GM12864 (cell line): Measurements from ENCODE around the gene TMPO.
A peak's percentile ranks its signal among the peaks of the same experiment; 100 is the strongest.
"Not testable (repeated sequence)": the region's sequence is repeated elsewhere in the genome, so short reads cannot be mapped to it uniquely, and the experiment has no call there.

Experiments used
- DNase-seq: peaks from one replicate; pipeline ENCODE4 v3.0.0-alpha.2; 2011; ENCODE audit warnings: low read depth
- H3K4me3 ChIP-seq: 2 replicates; pipeline ENCODE4 v1.5.1; 2011; ENCODE audit warnings: mild to moderate bottlenecking, low read depth, low read length, control low read depth
- TF ChIP-seq, protein P1 (sequence below): IDR thresholded peaks from 2 replicates; pipeline ENCODE4 v1.5.1; 2011; ENCODE audit warnings: low read depth, mild to moderate bottlenecking, moderate library complexity, low read length, control low read depth, inconsistent platforms; ENCODE audit errors: missing control alignments

The TMPO gene

DNA sequence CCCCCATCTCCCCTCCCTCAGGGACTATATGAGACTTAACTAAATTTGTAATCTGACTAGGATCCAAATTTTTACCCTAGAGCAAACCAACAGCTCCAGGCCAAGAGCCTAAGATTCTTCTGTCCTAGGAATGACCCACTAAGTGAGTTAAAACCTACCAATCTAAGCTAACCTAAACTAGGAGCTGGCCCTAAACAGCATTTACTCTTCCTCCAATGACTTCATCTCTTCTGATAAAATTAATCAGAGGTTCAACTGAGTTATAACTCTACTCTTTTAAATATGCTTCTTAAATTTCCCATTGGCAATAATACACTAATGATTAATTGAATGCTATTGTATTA is 39.9 kb upstream of the TMPO start:
- no peak for DNase-seq
- no peak overlapping the region for H3K4me3 ChIP-seq
- TF ChIP-seq, protein P1, sequence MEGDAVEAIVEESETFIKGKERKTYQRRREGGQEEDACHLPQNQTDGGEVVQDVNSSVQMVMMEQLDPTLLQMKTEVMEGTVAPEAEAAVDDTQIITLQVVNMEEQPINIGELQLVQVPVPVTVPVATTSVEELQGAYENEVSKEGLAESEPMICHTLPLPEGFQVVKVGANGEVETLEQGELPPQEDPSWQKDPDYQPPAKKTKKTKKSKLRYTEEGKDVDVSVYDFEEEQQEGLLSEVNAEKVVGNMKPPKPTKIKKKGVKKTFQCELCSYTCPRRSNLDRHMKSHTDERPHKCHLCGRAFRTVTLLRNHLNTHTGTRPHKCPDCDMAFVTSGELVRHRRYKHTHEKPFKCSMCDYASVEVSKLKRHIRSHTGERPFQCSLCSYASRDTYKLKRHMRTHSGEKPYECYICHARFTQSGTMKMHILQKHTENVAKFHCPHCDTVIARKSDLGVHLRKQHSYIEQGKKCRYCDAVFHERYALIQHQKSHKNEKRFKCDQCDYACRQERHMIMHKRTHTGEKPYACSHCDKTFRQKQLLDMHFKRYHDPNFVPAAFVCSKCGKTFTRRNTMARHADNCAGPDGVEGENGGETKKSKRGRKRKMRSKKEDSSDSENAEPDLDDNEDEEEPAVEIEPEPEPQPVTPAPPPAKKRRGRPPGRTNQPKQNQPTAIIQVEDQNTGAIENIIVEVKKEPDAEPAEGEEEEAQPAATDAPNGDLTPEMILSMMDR = no peak

DNA sequence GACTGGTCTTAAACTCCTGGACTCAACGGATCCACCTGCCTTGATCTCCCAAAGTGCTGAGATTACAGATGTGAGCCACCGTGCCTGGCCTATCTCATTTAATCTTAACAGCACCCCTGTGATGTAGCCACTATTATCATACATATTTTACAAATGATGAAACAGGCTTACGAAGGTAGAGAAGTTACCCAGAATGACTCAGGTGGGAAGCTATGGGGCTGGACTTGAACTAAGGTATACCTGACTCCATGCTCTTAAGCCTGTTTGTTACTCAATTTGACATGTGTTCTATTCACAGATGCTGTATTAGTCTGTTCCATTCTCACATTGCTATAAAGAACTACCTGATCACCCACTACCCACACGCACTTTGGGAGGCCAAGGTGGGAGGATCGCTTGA is 36.8 kb upstream of the TMPO start:
- DNase-seq = no peak
- H3K4me3 ChIP-seq = no peak overlapping the region
- TF ChIP-seq, protein P1 = no peak

DNA sequence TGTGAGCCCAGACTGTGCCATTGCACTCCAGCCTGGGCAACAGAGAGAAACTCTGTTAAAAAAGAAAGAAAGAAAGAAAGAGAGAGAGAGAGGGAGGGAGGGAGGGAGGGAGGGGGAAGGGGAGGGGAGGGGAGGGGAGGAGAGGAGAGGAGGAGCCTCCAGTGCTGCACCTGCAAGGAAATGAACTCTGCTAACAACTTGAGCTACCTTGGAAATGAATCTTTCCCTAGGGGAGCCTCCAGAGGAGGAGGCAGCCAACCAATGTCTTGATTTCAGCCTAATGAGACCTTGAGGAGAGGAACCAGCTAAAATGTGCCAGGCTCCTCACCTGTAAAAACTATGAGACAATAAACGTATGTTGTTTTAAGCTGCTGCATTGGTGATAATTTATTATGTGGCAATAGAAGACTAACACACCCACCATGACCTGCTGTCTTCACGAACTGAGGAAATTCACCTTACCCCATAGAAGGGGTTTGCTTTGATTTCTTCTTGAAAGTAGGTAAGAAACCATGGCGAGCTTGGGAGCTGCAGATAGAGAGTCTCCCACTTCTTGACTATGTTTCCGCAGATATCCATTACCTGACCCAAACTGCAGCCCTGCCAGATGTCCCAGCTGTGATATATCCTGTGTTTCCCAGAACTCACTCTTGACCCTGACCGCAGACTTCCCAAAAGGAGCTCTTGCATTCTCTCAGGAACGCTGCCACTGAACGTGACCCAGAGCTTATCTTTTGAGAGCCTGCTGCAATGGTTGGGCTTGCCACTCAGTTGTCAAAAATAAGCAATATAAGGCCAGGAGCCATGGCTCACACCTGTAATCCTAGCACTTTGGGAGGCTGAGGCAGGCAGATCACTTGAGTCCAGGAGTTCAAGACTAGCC is 31.5 kb upstream of the TMPO start:
- DNase-seq = no peak
- TF ChIP-seq, protein P1 = no peak
- no peak overlapping the region for H3K4me3 ChIP-seq

GRCh38 chr12:98485792-98486340 is 29.5 kb upstream of the TMPO start:
- H3K4me3 ChIP-seq = no peak overlapping the region
- DNase-seq = no peak
- TF ChIP-seq, protein P1 = no peak

DNA sequence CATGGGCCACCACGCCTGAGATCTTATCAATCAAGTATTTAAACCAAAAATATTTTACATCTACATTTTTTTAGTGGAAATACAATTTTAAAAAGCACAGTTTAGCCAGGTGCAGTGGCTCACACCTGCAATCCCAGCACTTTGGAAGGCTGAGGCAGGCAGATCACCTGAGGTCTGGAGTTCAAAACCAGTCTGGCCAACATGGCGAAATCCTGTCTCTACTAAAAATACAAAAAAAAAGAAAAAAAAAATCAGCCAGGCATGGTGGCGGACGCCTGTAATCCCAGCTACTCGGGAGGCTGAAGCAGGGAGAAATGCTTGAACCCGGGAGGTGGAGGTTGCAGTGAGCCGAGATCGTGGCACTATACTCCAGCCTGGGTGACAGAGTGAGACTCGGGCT is 27.0 kb upstream of the TMPO start:
- not testable (repeated sequence) for DNase-seq, H3K4me3 ChIP-seq

GRCh38 chr12:98489176-98489575 is 26.2 kb upstream of the TMPO start:
- TF ChIP-seq, protein P1 = no peak
- no peak for DNase-seq
- H3K4me3 ChIP-seq = no peak overlapping the region

DNA sequence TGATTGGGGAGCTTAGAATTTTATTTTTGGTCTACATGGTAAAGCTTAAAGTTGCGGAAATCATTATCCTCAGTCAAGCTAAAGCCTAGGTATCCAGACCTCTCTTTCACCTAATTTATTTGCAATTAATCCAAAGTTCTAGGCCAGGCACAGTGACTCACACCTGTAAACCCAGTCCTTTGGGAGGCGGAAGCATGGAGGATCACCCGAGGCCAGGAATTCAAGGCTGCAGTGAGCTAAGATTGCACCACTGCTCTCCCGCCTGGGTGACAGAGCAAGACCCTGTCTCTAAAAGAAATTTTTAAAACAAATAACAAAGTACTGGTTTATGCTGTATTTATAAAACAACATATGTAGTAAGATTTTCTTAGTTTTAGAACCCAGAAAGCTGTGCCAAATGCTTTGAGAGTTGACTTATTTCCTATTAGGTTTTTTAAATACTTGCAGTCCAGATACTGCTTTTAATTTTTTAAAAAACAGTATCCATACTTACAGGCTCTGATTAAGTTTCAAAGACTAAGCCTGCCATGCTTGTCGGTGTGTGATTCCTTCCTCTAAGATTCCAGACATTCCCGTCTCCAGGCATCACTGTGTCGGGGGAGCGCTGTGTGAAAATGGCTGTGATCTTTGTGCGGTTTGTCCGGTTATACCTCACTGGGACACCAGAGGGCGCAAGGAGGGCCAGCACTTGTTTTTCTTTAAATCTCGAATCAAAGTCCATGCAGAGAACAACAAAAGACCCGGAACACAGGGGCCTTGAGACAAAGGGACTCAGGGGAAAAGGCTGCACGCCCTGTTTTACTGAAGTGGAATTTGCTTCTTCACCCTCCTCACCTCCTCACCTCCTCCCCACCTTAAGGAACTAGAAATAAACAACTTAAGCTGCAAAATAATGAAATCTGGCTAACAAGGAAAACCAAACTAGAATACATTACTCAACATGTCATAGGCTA is 24.6 kb upstream of the TMPO start:
- DNase-seq = peak; percentile 57
- TF ChIP-seq, protein P1 = peak; percentile 86
- no peak overlapping the region for H3K4me3 ChIP-seq
